Left hindlimb (tissue), 1 donor: ENCODE measurements around the gene ABL1.
A peak's percentile ranks its signal among the peaks of the same experiment; 100 is the strongest.

Experiments used
- DNase-seq: peaks from one replicate; pipeline ENCODE4 v3.0.0-alpha.2; 2018

The ABL1 gene

GRCh38 chr9:130852801-130853200 lies 17.7 kb downstream of the ABL1 start:
- no peak for DNase-seq

GRCh38 chr9:130854092-130854491 lies 19.0 kb downstream of the ABL1 start:
- DNase-seq = no peak

- DNase-seq = no peak
These were observed 19.8 kb downstream of the ABL1 start for GRCh38 chr9:130854835-130855234.

GRCh38 chr9:130856474-130856873 lies 21.4 kb downstream of the ABL1 start:
- no peak for DNase-seq

- DNase-seq = peak; percentile 62
These were observed 23.0 kb downstream of the ABL1 start for GRCh38 chr9:130857864-130858738.

- no peak for DNase-seq
These were observed 24.0 kb downstream of the ABL1 start for GRCh38 chr9:130858739-130859705.

GRCh38 chr9:130860458-130861316 lies 25.6 kb downstream of the ABL1 start:
- DNase-seq = peak; percentile 86

- DNase-seq = no peak
These were observed 26.5 kb downstream of the ABL1 start for GRCh38 chr9:130861372-130862180.

GRCh38 chr9:130862217-130862616 lies 27.2 kb downstream of the ABL1 start:
- DNase-seq = no peak

- DNase-seq = no peak
These were observed 27.7 kb downstream of the ABL1 start for GRCh38 chr9:130862747-130863146.

GRCh38 chr9:130864541-130864940 lies 29.5 kb downstream of the ABL1 start:
- no peak for DNase-seq

- DNase-seq = no peak
These were observed 30.9 kb downstream of the ABL1 start for GRCh38 chr9:130865921-130866320.

- peak; percentile 76 for DNase-seq
These were observed 31.5 kb downstream of the ABL1 start for GRCh38 chr9:130866474-130866965.

- no peak for DNase-seq
These were observed 32.5 kb downstream of the ABL1 start for GRCh38 chr9:130867556-130867955.

GRCh38 chr9:130868230-130868629 lies 33.2 kb downstream of the ABL1 start:
- no peak for DNase-seq

- no peak for DNase-seq
These were observed 34.2 kb downstream of the ABL1 start for GRCh38 chr9:130869250-130869649.

GRCh38 chr9:130870491-130871381 lies 35.7 kb downstream of the ABL1 start:
- DNase-seq = no peak

GRCh38 chr9:130871395-130872062 lies 36.5 kb downstream of the ABL1 start:
- no peak for DNase-seq

- no peak for DNase-seq
These were observed 37.0 kb downstream of the ABL1 start for GRCh38 chr9:130872093-130872492.

- no peak for DNase-seq
These were observed 37.5 kb downstream of the ABL1 start for GRCh38 chr9:130872508-130872907.
